Neuronal stem cell (in vitro differentiated cells): ENCODE data around the gene BCL2L1.
"Not testable (repeated sequence)": the region's sequence is repeated elsewhere in the genome, so short reads cannot be mapped to it uniquely, and the experiment has no call there.

Experiments used
- DNase-seq: peaks from one replicate; pipeline ENCODE4 v3.0.0-alpha.2; 2013; ENCODE audit warnings: low spot score
- H2AFZ ChIP-seq: one replicate; pipeline ENCODE4 v1.6.1; 2013; ENCODE audit warnings: mild to moderate bottlenecking, low read length, inconsistent platforms
- H2AK5ac ChIP-seq: 2 replicates; pipeline ENCODE4 v1.6.1; 2013; ENCODE audit warnings: low read depth, mild to moderate bottlenecking, inconsistent platforms, low read length, moderate library complexity, mixed read lengths
- H2BK120ac ChIP-seq: 2 replicates; pipeline ENCODE4 v1.6.1; 2013; ENCODE audit warnings: low read depth, mild to moderate bottlenecking, inconsistent platforms, low read length, moderate library complexity, mixed read lengths
- H2BK12ac ChIP-seq: one replicate; pipeline ENCODE4 v1.6.1; 2013; ENCODE audit warnings: low read length, inconsistent platforms
- H2BK15ac ChIP-seq: 2 replicates; pipeline ENCODE4 v1.6.1; 2013; ENCODE audit warnings: mild to moderate bottlenecking, low read length, inconsistent platforms, mixed read lengths
- H2BK5ac ChIP-seq: one replicate; pipeline ENCODE4 v1.6.1; 2013; ENCODE audit warnings: inconsistent platforms, mild to moderate bottlenecking, low read length, moderate library complexity
- H3K14ac ChIP-seq: one replicate; pipeline ENCODE4 v1.6.1; 2013; ENCODE audit warnings: low read length, inconsistent platforms
- H3K18ac ChIP-seq: 2 replicates; pipeline ENCODE4 v1.6.1; 2013; ENCODE audit warnings: low read length, inconsistent platforms
- H3K23ac ChIP-seq: 2 replicates; pipeline ENCODE4 v1.6.1; 2013; ENCODE audit warnings: low read depth, mild to moderate bottlenecking, mixed read lengths, low read length, inconsistent platforms; ENCODE audit not compliant: poor library complexity
- H3K27ac ChIP-seq: replicated peaks from 3 replicates; pipeline ENCODE4 v1.5.1; 2013; ENCODE audit warnings: low read length, inconsistent platforms
- H3K27me3 ChIP-seq, 3 experiments: 2 replicates each; pipeline ENCODE4 v1.6.1; 2013; ENCODE audit warnings: low read length in 3 of 3, mild to moderate bottlenecking in 2 of 3, inconsistent platforms in 1 of 3, low read depth in 1 of 3, mixed read lengths in 1 of 3, moderate library complexity in 1 of 3; ENCODE audit not compliant: control insufficient read depth in 3 of 3, insufficient read depth in 3 of 3
- H3K36me3 ChIP-seq, 2 donors: replicated peaks in 1 of 2; 2 replicates each; pipeline ENCODE4 v1.6.1; 2013; ENCODE audit warnings: low read length in 2 of 2; ENCODE audit not compliant: control insufficient read depth in 2 of 2, insufficient read depth in 2 of 2
- H3K4ac ChIP-seq: 2 replicates; pipeline ENCODE4 v1.6.1; 2013; ENCODE audit warnings: inconsistent platforms, mild to moderate bottlenecking, low read length, moderate library complexity
- H3K4me1 ChIP-seq, 2 donors: 1 replicate in 1 of 2; 2 replicates in 1 of 2; pipeline ENCODE4 v1.6.1; 2013; ENCODE audit warnings: low read length in 2 of 2, low read depth in 1 of 2; ENCODE audit not compliant: control insufficient read depth in 2 of 2, insufficient read depth in 1 of 2
- H3K4me2 ChIP-seq: one replicate; pipeline ENCODE4 v1.6.1; 2013; ENCODE audit warnings: mild to moderate bottlenecking, low read length, inconsistent platforms; ENCODE audit not compliant: insufficient read depth, poor library complexity, severe bottlenecking
- H3K4me3 ChIP-seq, 2 donors: 2 replicates each; pipeline ENCODE4 v1.5.1; 2013; ENCODE audit warnings: low read length in 2 of 2, mild to moderate bottlenecking in 2 of 2, inconsistent platforms in 1 of 2, moderate library complexity in 1 of 2
- H3K79me1 ChIP-seq: one replicate; pipeline ENCODE4 v1.6.1; 2013; ENCODE audit warnings: low read depth, mild to moderate bottlenecking, inconsistent platforms, low read length, moderate library complexity
- H3K9ac ChIP-seq: one replicate; pipeline ENCODE4 v1.6.1; 2013; ENCODE audit warnings: mild to moderate bottlenecking, low read depth, low read length, inconsistent platforms; ENCODE audit not compliant: poor library complexity
- H3K9me3 ChIP-seq, 2 donors: replicated peaks in 1 of 2; 2 replicates each; pipeline versions ENCODE3 to v1.6.1; 2013; ENCODE audit warnings: low read length in 2 of 2, mild to moderate bottlenecking in 2 of 2, inconsistent platforms in 1 of 2, low read depth in 1 of 2, mixed read lengths in 1 of 2, moderate library complexity in 1 of 2; ENCODE audit not compliant: control insufficient read depth in 2 of 2, insufficient read depth in 1 of 2
- H4K8ac ChIP-seq: one replicate; pipeline ENCODE4 v1.6.1; 2013; ENCODE audit warnings: low read depth, mild to moderate bottlenecking, inconsistent platforms, low read length, moderate library complexity
- H4K91ac ChIP-seq: one replicate; pipeline ENCODE4 v1.6.1; 2013; ENCODE audit warnings: low read length, low read depth, mild to moderate bottlenecking, inconsistent platforms; ENCODE audit not compliant: poor library complexity
- WGBS, 2 donors: extraction: QIAGEN DNeasy Blood & Tissue Kit; methylation state at CpG; one replicate each; pipeline ENCODE4 v1.1.7; 2013; ENCODE audit warnings: missing lambda C conversion rate in 2 of 2, mixed read lengths in 1 of 2; ENCODE audit not compliant: insufficient read length in 2 of 2, insufficient replicate concordance in 1 of 2; ENCODE audit errors: extremely low coverage in 2 of 2; 5-methylcytosine and 5-hydroxymethylcytosine counted together

Gene BCL2L1

GRCh38 chr20:31654534-31654933, 68.1 kb downstream of the BCL2L1 start:
- no peaks in the 10 kb centered on the region for H3K36me3 ChIP-seq
- H3K27me3 ChIP-seq: peaks cover 0 to 3% (median 0%) of the 10 kb centered on the region in 3 experiments
- WGBS, 2 donors: no CpG with 5 or more reads among the region's 5 CpGs
- no peaks in the 10 kb centered on the region for H3K4me1 ChIP-seq
- H3K23ac ChIP-seq: no peak overlapping the region
- no peaks in the 10 kb centered on the region for H3K79me1 ChIP-seq
- H2AFZ ChIP-seq: no peak overlapping the region
- no peak for DNase-seq
- H2BK15ac ChIP-seq: no peak overlapping the region
- H4K91ac ChIP-seq: no peak overlapping the region
- no peak overlapping the region for H3K4me2 ChIP-seq
- no peak overlapping the region for H3K27ac ChIP-seq
- H3K9me3 ChIP-seq: no peaks in the 10 kb centered on the region
- H3K18ac ChIP-seq: no peak overlapping the region
- H2BK12ac ChIP-seq: no peak overlapping the region
- no peak overlapping the region for H3K14ac ChIP-seq
- no peak overlapping the region for H2BK5ac ChIP-seq
- H3K4me3 ChIP-seq: no peak overlapping the region
- H3K4ac ChIP-seq: no peak overlapping the region
- no peak overlapping the region for H3K9ac ChIP-seq
- H2AK5ac ChIP-seq: no peak overlapping the region
- H4K8ac ChIP-seq: no peak overlapping the region
- no peak overlapping the region for H2BK120ac ChIP-seq

- no peak overlapping the region for H3K27ac ChIP-seq
Measured at GRCh38 chr20:31653561-31653960, 69.1 kb downstream of the BCL2L1 start.

GRCh38 chr20:31652917-31653396, 69.7 kb downstream of the BCL2L1 start:
- H3K4me2 ChIP-seq: no peak overlapping the region
- no peak overlapping the region for H3K14ac ChIP-seq
- H2BK15ac ChIP-seq: no peak overlapping the region
- no peak overlapping the region for H2AK5ac ChIP-seq
- no peaks in the 10 kb centered on the region for H3K79me1 ChIP-seq
- no peak overlapping the region for H2BK120ac ChIP-seq
- no peak overlapping the region for H3K27ac ChIP-seq
- no peaks in the 10 kb centered on the region for H3K9me3 ChIP-seq
- no peaks in the 10 kb centered on the region for H3K36me3 ChIP-seq
- H3K18ac ChIP-seq: no peak overlapping the region
- no peak overlapping the region for H3K4ac ChIP-seq
- H3K4me1 ChIP-seq: no peaks in the 10 kb centered on the region
- H2AFZ ChIP-seq: no peak overlapping the region
- no peak overlapping the region for H2BK5ac ChIP-seq
- no peak overlapping the region for H3K9ac ChIP-seq
- no peak overlapping the region for H4K8ac ChIP-seq
- H3K23ac ChIP-seq: no peak overlapping the region
- no CpG with 5 or more reads among the region's 5 CpGs for WGBS, 2 donors
- no peak overlapping the region for H4K91ac ChIP-seq
- H3K4me3 ChIP-seq: no peak overlapping the region
- H3K27me3 ChIP-seq: peaks cover 0 to 3% (median 0%) of the 10 kb centered on the region in 3 experiments
- no peak overlapping the region for H2BK12ac ChIP-seq
- DNase-seq: no peak

More at GRCh38 chr20:31653561-31653960, 69.1 kb downstream of the BCL2L1 start:
- no peak overlapping the region for H3K14ac ChIP-seq
- H2BK120ac ChIP-seq: no peak overlapping the region
- no peak for DNase-seq
- H2AK5ac ChIP-seq: no peak overlapping the region
- no peak overlapping the region for H3K23ac ChIP-seq
- H3K4ac ChIP-seq: no peak overlapping the region
- no peak overlapping the region for H2BK12ac ChIP-seq
- no peaks in the 10 kb centered on the region for H3K36me3 ChIP-seq
- H3K4me1 ChIP-seq: no peaks in the 10 kb centered on the region
- H3K9ac ChIP-seq: no peak overlapping the region
- H2BK15ac ChIP-seq: no peak overlapping the region
- H2AFZ ChIP-seq: no peak overlapping the region
- H3K4me3 ChIP-seq: no peak overlapping the region
- H3K79me1 ChIP-seq: no peaks in the 10 kb centered on the region
- no peak overlapping the region for H3K4me2 ChIP-seq
- no peak overlapping the region for H2BK5ac ChIP-seq
- H3K9me3 ChIP-seq: no peaks in the 10 kb centered on the region
- peaks cover 0 to 3% (median 0%) of the 10 kb centered on the region in 3 experiments for H3K27me3 ChIP-seq
- WGBS, 2 donors: no CpG with 5 or more reads among the region's 5 CpGs
- H3K18ac ChIP-seq: no peak overlapping the region
- no peak overlapping the region for H4K91ac ChIP-seq
- H4K8ac ChIP-seq: no peak overlapping the region

GRCh38 chr20:31648104-31648503, 74.6 kb downstream of the BCL2L1 start:
- H3K4me1 ChIP-seq, H3K9ac ChIP-seq: not testable (repeated sequence)
- WGBS, 2 donors: no CpG with 5 or more reads among the region's 3 CpGs

More at GRCh38 chr20:31648104-31648503, 74.6 kb downstream of the BCL2L1 start:
- H4K91ac ChIP-seq, H2AFZ ChIP-seq, H4K8ac ChIP-seq, DNase-seq, H2BK12ac ChIP-seq, H2BK120ac ChIP-seq, H3K4me2 ChIP-seq, H2BK15ac ChIP-seq, H3K14ac ChIP-seq, H3K4me3 ChIP-seq, H3K23ac ChIP-seq, H3K27ac ChIP-seq, H3K79me1 ChIP-seq, H2BK5ac ChIP-seq, H3K27me3 ChIP-seq, H3K9me3 ChIP-seq, H3K18ac ChIP-seq, H3K4ac ChIP-seq, H3K36me3 ChIP-seq, H2AK5ac ChIP-seq: not testable (repeated sequence)
